ENCODE measurements around the gene ETV1.

The ETV1 gene

GRCh38 chr7:13987395-13987794, 2.1 kb downstream of the ETV1 start:
- no CpG with 5 or more reads among the region's 1 CpG for WGBS (ENCODE audit: insufficient coverage, insufficient read length)
- no peak for DNase-seq (ENCODE audit: low read depth, low spot score)
- H3K4me1 ChIP-seq (ENCODE audit: control insufficient read depth, insufficient read depth, low read length): peaks cover 2% of the 10 kb centered on the region; the same call in 1 of the 2 replicates
- H3K4me3 ChIP-seq (ENCODE audit: low read length): no peak overlapping the region
- no peaks in the 10 kb centered on the region for H3K9me3 ChIP-seq (ENCODE audit: control insufficient read depth, insufficient read depth, low read length)
- no peak overlapping the region for H3K27ac ChIP-seq (ENCODE audit: low read length)
- H3K36me3 ChIP-seq (ENCODE audit: control insufficient read depth, insufficient read depth, low read length): no peaks in the 10 kb centered on the region
- H3K27me3 ChIP-seq (ENCODE audit: control insufficient read depth, insufficient read depth, low read length): no peaks in the 10 kb centered on the region

- no peaks in the 10 kb centered on the region for H3K27me3 ChIP-seq (ENCODE audit: control insufficient read depth, insufficient read depth, low read length)
- H3K36me3 ChIP-seq (ENCODE audit: control insufficient read depth, insufficient read depth, low read length): no peaks in the 10 kb centered on the region
- WGBS (ENCODE audit: insufficient coverage, insufficient read length): no CpG with 5 or more reads among the region's 2 CpGs
- no peaks in the 10 kb centered on the region for H3K9me3 ChIP-seq (ENCODE audit: control insufficient read depth, insufficient read depth, low read length)
- no peak overlapping the region for H3K4me3 ChIP-seq (ENCODE audit: low read length)
- peaks cover under 1% of the 10 kb centered on the region; the same call in 1 of the 2 replicates for H3K4me1 ChIP-seq (ENCODE audit: control insufficient read depth, insufficient read depth, low read length)
- no peak overlapping the region for H3K27ac ChIP-seq (ENCODE audit: low read length)
- DNase-seq (ENCODE audit: low read depth, low spot score): no peak
These were observed 3.3 kb downstream of the ETV1 start for GRCh38 chr7:13986208-13986607.

GRCh38 chr7:13984831-13985685, 4.4 kb downstream of the ETV1 start:
- Histone ChIP-seq H3K27me3 (ENCODE audit: control insufficient read depth, insufficient read depth, low read length) (no peaks in the 10 kb centered on the region), H3K4me1 (ENCODE audit: control insufficient read depth, insufficient read depth, low read length) (peaks cover 2% of the 10 kb centered on the region; the same call in 1 of the 2 replicates), H3K27ac (ENCODE audit: low read length) (no peak overlapping the region), H3K36me3 (ENCODE audit: control insufficient read depth, insufficient read depth, low read length) (no peaks in the 10 kb centered on the region), H3K4me3 (ENCODE audit: low read length) (no peak overlapping the region), H3K9me3 (ENCODE audit: control insufficient read depth, insufficient read depth, low read length) (no peaks in the 10 kb centered on the region)
- WGBS (ENCODE audit: insufficient coverage, insufficient read length): no CpG with 5 or more reads among the region's 2 CpGs
- DNase-seq (ENCODE audit: low read depth, low spot score): no peak

- peaks cover 2% of the 10 kb centered on the region; the same call in 1 of the 2 replicates for H3K4me1 ChIP-seq (ENCODE audit: control insufficient read depth, insufficient read depth, low read length)
- no peaks in the 10 kb centered on the region for H3K9me3 ChIP-seq (ENCODE audit: control insufficient read depth, insufficient read depth, low read length)
- no CpG with 5 or more reads among the region's 3 CpGs for WGBS (ENCODE audit: insufficient coverage, insufficient read length)
- no peak overlapping the region for H3K27ac ChIP-seq (ENCODE audit: low read length)
- DNase-seq (ENCODE audit: low read depth, low spot score): no peak
- H3K4me3 ChIP-seq (ENCODE audit: low read length): no peak overlapping the region
- no peaks in the 10 kb centered on the region for H3K27me3 ChIP-seq (ENCODE audit: control insufficient read depth, insufficient read depth, low read length)
- H3K36me3 ChIP-seq (ENCODE audit: control insufficient read depth, insufficient read depth, low read length): no peaks in the 10 kb centered on the region
These were observed 5.4 kb downstream of the ETV1 start for GRCh38 chr7:13984061-13984460.

GRCh38 chr7:13982940-13983677, 6.4 kb downstream of the ETV1 start:
- DNase-seq (ENCODE audit: low read depth, low spot score): no peak
- no peaks in the 10 kb centered on the region for H3K27me3 ChIP-seq (ENCODE audit: control insufficient read depth, insufficient read depth, low read length)
- no peaks in the 10 kb centered on the region for H3K9me3 ChIP-seq (ENCODE audit: control insufficient read depth, insufficient read depth, low read length)
- H3K27ac ChIP-seq (ENCODE audit: low read length): no peak overlapping the region
- no peak overlapping the region for H3K4me3 ChIP-seq (ENCODE audit: low read length)
- no peaks in the 10 kb centered on the region for H3K36me3 ChIP-seq (ENCODE audit: control insufficient read depth, insufficient read depth, low read length)
- H3K4me1 ChIP-seq (ENCODE audit: control insufficient read depth, insufficient read depth, low read length): peaks cover 2% of the 10 kb centered on the region; the same call in 1 of the 2 replicates
- WGBS (ENCODE audit: insufficient coverage, insufficient read length): no CpG with 5 or more reads among the region's 4 CpGs

GRCh38 chr7:13981070-13981469, 8.4 kb downstream of the ETV1 start:
- H3K4me1 ChIP-seq (ENCODE audit: control insufficient read depth, insufficient read depth, low read length): peaks cover 2% of the 10 kb centered on the region; the same call in 1 of the 2 replicates
- DNase-seq (ENCODE audit: low read depth, low spot score): no peak

GRCh38 chr7:13980474-13980873, 9.0 kb downstream of the ETV1 start:
- Histone ChIP-seq H3K4me3 (ENCODE audit: low read length) (no peak overlapping the region), H3K27me3 (ENCODE audit: control insufficient read depth, insufficient read depth, low read length) (no peaks in the 10 kb centered on the region), H3K9me3 (ENCODE audit: control insufficient read depth, insufficient read depth, low read length) (no peaks in the 10 kb centered on the region), H3K4me1 (ENCODE audit: control insufficient read depth, insufficient read depth, low read length) (peaks cover 2% of the 10 kb centered on the region; the same call in 1 of the 2 replicates), H3K36me3 (ENCODE audit: control insufficient read depth, insufficient read depth, low read length) (peaks cover 2% of the 10 kb centered on the region; the same call in 1 of the 2 replicates), H3K27ac (ENCODE audit: low read length) (no peak overlapping the region)
- WGBS (ENCODE audit: insufficient coverage, insufficient read length): no CpG with 5 or more reads among the region's 5 CpGs
- no peak for DNase-seq (ENCODE audit: low read depth, low spot score)

More at GRCh38 chr7:13981070-13981469, 8.4 kb downstream of the ETV1 start:
- H3K9me3 ChIP-seq (ENCODE audit: control insufficient read depth, insufficient read depth, low read length): no peaks in the 10 kb centered on the region
- H3K27me3 ChIP-seq (ENCODE audit: control insufficient read depth, insufficient read depth, low read length): no peaks in the 10 kb centered on the region
- H3K36me3 ChIP-seq (ENCODE audit: control insufficient read depth, insufficient read depth, low read length): peaks cover 2% of the 10 kb centered on the region; the same call in 1 of the 2 replicates
- no CpG with 5 or more reads among the region's 3 CpGs for WGBS (ENCODE audit: insufficient coverage, insufficient read length)
- H3K27ac ChIP-seq (ENCODE audit: low read length): no peak overlapping the region
- H3K4me3 ChIP-seq (ENCODE audit: low read length): no peak overlapping the region

GRCh38 chr7:13979671-13980435, 9.6 kb downstream of the ETV1 start:
- Histone ChIP-seq H3K4me3 (ENCODE audit: low read length) (no peak overlapping the region), H3K9me3 (ENCODE audit: control insufficient read depth, insufficient read depth, low read length) (no peaks in the 10 kb centered on the region), H3K4me1 (ENCODE audit: control insufficient read depth, insufficient read depth, low read length) (peaks cover 2% of the 10 kb centered on the region; the same call in 1 of the 2 replicates), H3K27ac (ENCODE audit: low read length) (no peak overlapping the region), H3K36me3 (ENCODE audit: control insufficient read depth, insufficient read depth, low read length) (peaks cover 2% of the 10 kb centered on the region; the same call in 1 of the 2 replicates), H3K27me3 (ENCODE audit: control insufficient read depth, insufficient read depth, low read length) (no peaks in the 10 kb centered on the region)
- DNase-seq (ENCODE audit: low read depth, low spot score): no peak
- no CpG with 5 or more reads among the region's 5 CpGs for WGBS (ENCODE audit: insufficient coverage, insufficient read length)

- H3K4me3 ChIP-seq (ENCODE audit: low read length): no peak overlapping the region
- WGBS (ENCODE audit: insufficient coverage, insufficient read length): no CpG with 5 or more reads among the region's 4 CpGs
- H3K27ac ChIP-seq (ENCODE audit: low read length): no peak overlapping the region
These were observed 12.9 kb downstream of the ETV1 start for GRCh38 chr7:13976594-13976993.

GRCh38 chr7:13965077-13965476, 24.4 kb downstream of the ETV1 start:
- no peaks in the 10 kb centered on the region for H3K9me3 ChIP-seq (ENCODE audit: control insufficient read depth, insufficient read depth, low read length)
- H3K36me3 ChIP-seq (ENCODE audit: control insufficient read depth, insufficient read depth, low read length): no peaks in the 10 kb centered on the region
- no CpG with 5 or more reads among the region's 6 CpGs for WGBS (ENCODE audit: insufficient coverage, insufficient read length)

More at GRCh38 chr7:13976594-13976993, 12.9 kb downstream of the ETV1 start:
- Histone ChIP-seq H3K4me1 (ENCODE audit: control insufficient read depth, insufficient read depth, low read length) (peaks cover 2% of the 10 kb centered on the region; the same call in 1 of the 2 replicates), H3K9me3 (ENCODE audit: control insufficient read depth, insufficient read depth, low read length) (no peaks in the 10 kb centered on the region), H3K36me3 (ENCODE audit: control insufficient read depth, insufficient read depth, low read length) (peaks cover 5% of the 10 kb centered on the region; the same call in 1 of the 2 replicates), H3K27me3 (ENCODE audit: control insufficient read depth, insufficient read depth, low read length) (no peaks in the 10 kb centered on the region)
- no peak for DNase-seq (ENCODE audit: low read depth, low spot score)

More at GRCh38 chr7:13965077-13965476, 24.4 kb downstream of the ETV1 start:
- DNase-seq (ENCODE audit: low read depth, low spot score): no peak
- Histone ChIP-seq H3K4me3 (ENCODE audit: low read length) (no peak overlapping the region), H3K27ac (ENCODE audit: low read length) (no peak overlapping the region), H3K27me3 (ENCODE audit: control insufficient read depth, insufficient read depth, low read length) (no peaks in the 10 kb centered on the region), H3K4me1 (ENCODE audit: control insufficient read depth, insufficient read depth, low read length) (no peaks in the 10 kb centered on the region)
